ENCODE results near the gene NSG1. TPM values are rescaled to one million over a fixed set of nuclear protein-coding genes. Genes with fewer than 3 reads are reported as not detected.

The NSG1 gene
- total RNA-seq, 3 donors from 2014 or later, result 1.2 to 7.9 (median 3.3) TPM

DNA sequence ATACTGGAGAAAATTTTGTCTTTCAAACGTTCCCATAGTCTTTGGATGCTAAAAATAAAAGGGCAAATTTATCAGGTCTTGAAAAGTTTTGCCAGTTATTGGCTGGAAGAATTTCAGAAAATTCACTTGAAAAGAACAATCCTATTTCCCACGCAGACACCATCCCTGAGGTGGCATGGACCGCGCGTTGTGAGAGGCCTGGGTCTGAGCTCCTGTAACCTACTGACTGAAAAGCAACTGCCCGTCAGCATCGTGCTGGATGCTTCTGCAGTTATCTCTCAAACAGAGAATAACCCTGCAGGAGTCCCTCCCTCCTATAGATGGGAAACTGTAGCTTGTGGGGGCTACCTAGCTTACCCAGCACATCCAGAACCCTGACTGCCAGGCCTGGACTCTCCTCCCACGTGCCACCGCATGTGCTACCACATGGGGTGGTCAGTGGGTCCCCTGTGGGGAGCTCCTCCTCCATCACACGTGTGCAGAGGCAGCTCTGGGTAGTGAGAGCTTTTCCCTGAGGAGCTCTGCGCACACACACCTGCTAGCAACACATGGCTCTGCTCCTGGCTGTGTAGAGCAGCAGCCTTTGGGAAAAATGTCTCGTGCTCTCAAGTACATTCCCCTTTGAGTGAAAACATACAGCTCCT lies 36.1 kb downstream of the NSG1 start:
- DNase-seq, result no peak
- H3K4me3 ChIP-seq, result no peak overlapping the region
- H3K4me1 ChIP-seq (ENCODE audit: low read depth), result no peaks in the 10 kb centered on the region
- no peak for ATAC-seq
- H3K9me3 ChIP-seq, result no peaks in the 10 kb centered on the region
- intact Hi-C loops (cut with DNase I, micrococcal nuclease), result no loop called here
- TF ChIP-seq, protein P1, sequence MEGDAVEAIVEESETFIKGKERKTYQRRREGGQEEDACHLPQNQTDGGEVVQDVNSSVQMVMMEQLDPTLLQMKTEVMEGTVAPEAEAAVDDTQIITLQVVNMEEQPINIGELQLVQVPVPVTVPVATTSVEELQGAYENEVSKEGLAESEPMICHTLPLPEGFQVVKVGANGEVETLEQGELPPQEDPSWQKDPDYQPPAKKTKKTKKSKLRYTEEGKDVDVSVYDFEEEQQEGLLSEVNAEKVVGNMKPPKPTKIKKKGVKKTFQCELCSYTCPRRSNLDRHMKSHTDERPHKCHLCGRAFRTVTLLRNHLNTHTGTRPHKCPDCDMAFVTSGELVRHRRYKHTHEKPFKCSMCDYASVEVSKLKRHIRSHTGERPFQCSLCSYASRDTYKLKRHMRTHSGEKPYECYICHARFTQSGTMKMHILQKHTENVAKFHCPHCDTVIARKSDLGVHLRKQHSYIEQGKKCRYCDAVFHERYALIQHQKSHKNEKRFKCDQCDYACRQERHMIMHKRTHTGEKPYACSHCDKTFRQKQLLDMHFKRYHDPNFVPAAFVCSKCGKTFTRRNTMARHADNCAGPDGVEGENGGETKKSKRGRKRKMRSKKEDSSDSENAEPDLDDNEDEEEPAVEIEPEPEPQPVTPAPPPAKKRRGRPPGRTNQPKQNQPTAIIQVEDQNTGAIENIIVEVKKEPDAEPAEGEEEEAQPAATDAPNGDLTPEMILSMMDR (IDR thresholded peaks at IDR 0.05), result no peak
- no peaks in the 10 kb centered on the region for H3K36me3 ChIP-seq (ENCODE audit: low read depth)

DNA sequence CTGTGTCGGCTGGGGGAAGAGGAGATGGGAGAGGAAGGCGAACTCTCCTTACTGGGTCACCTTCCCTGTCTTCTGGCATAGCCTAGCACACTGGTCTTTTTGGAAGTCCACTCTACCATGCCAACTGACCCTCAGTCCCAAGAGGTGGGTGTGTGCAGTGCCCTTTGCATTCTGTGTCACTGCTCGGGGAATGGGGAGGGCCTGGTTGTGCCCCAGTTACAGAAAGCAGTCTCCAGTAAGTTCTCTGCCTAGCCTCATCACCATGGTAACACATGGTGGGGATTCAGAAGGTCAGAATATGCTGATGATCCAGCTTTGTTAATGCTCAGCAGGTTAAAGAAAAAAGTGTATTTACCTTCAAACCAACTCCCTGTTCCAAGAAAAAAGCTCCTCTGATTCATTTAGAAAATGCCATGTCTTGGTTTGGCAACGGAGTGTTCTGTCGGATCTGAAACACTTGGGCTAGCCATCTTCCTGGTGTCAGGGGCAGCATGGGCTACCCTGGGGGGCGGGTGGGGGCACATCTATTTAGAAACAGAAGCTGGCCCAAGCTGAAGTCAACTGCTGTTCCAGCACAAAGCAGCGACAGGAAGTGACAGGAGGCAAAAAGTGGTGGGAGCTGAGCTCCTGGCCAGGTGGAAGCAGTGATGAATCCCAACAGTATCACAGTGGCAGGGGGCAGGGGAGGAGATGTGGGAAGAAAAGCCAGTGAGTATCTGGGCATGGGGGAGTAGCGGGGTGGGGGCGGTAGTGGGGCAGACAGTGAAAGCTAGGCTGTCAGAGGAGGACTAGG lies 37.0 kb downstream of the NSG1 start:
- TF ChIP-seq, protein P1 (IDR thresholded peaks at IDR 0.05), result no peak
- DNase-seq, result no peak
- no peak for ATAC-seq

DNA sequence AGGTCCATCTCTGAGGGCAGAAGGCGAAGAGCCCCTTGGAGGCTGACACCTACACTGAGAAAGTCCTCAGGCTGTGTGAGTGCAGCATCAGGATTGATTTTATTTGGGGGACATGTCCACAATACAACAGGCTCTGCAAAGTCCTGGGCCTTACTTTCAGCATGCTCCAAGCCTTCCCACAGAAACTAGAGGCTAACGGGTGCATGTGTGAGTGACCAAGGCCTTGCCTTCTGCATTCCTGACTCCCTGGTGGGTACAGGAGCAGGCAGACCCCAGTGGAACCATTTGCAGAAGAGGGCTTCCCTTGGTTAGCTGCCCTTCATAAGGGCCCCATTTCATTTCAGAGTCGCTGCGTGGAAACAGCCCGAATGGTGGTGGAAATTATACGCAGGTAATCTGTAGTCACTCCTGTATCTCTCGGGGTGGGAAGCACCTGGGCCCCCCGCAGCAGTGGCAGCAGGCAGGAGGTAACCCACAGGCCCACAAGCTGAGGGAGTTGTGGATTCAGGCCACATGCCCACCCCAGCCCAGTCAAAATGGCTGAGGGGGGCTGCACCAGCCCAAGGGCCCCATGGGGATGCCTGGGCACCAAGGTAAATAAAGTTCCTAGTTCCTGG lies 37.7 kb downstream of the NSG1 start:
- DNase-seq, result no peak
- H3K36me3 ChIP-seq (ENCODE audit: low read depth), result no peaks in the 10 kb centered on the region
- intact Hi-C loops (cut with DNase I, micrococcal nuclease), result no loop called here
- H3K9me3 ChIP-seq, result no peaks in the 10 kb centered on the region
- no peaks in the 10 kb centered on the region for H3K4me1 ChIP-seq (ENCODE audit: low read depth)
- TF ChIP-seq, protein P1 (IDR thresholded peaks at IDR 0.05), result no peak
- ATAC-seq, result no peak
- H3K4me3 ChIP-seq, result no peak overlapping the region

More for the DNA sequence above, 37.0 kb downstream of the NSG1 start:
- Histone ChIP-seq H3K4me3 (no peak overlapping the region), H3K9me3 (no peaks in the 10 kb centered on the region), H3K4me1 (ENCODE audit: low read depth) (no peaks in the 10 kb centered on the region), H3K36me3 (ENCODE audit: low read depth) (no peaks in the 10 kb centered on the region)
- intact Hi-C loops (cut with DNase I, micrococcal nuclease), result no loop called here

DNA sequence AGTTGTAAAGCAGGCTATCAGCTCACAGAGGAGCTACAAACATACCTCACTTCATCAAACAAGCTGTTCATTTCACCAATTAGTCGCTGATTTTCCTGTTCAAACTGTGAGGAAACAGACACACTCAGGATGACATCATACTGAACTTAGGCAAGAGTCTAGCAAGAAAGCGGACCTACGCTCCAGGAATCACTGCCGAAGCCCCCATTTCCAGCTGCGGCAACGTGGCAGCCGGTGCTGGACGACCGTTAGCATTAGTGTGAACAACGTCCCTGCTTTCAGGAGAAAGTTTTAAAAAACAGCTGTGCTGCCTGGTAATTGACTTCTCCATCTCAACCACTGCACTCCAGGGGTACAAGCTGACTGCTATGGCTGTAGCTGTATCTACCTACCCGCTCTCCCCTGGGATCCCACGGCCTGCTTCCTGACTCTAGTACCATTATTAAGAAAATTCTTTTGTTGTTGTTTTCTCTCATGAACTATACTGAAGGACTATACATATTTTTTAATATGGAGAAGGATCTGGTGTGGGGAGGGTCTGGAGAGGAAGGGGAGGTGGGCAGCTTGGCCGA lies 38.3 kb downstream of the NSG1 start:
- intact Hi-C loops (cut with DNase I, micrococcal nuclease), result no loop called here
- ATAC-seq (no peak), DNase-seq (no peak)
- no peaks in the 10 kb centered on the region for H3K9me3 ChIP-seq
- H3K4me1 ChIP-seq (ENCODE audit: low read depth), result no peaks in the 10 kb centered on the region
- H3K4me3 ChIP-seq, result no peak overlapping the region
- TF ChIP-seq, protein P1 (IDR thresholded peaks at IDR 0.05), result no peak
- no peaks in the 10 kb centered on the region for H3K36me3 ChIP-seq (ENCODE audit: low read depth)

DNA sequence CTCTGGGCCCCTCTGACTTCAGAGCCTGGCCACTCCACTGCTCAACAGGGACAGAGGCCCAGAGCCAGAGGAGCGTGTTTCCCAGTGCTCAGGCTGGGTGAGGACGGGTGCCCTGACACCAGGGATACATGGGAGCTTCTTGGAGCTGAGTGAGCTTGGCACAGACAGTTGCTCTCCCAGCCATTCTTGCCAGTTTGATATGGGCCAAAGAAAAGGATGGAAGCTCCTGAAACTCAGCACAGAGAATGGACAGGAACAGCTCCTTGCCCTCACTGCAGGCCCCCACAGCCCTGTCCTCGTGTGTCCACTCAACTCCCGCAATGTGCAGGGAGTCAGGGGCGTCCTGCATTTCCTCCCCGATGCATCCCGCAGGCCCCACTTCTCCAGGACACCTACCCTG lies 38.8 kb downstream of the NSG1 start:
- Histone ChIP-seq H3K36me3 (ENCODE audit: low read depth) (no peaks in the 10 kb centered on the region), H3K9me3 (no peaks in the 10 kb centered on the region), H3K4me3 (no peak overlapping the region), H3K4me1 (ENCODE audit: low read depth) (no peaks in the 10 kb centered on the region)
- TF ChIP-seq, protein P1 (IDR thresholded peaks at IDR 0.05), result no peak
- ATAC-seq (no peak), DNase-seq (no peak)
- intact Hi-C loops (cut with DNase I, micrococcal nuclease), result no loop called here

Measured in mucosa of descending colon (tissue), 3 donors.